Thyroid gland (tissue), 4 donors: Measurements from ENCODE around the gene GIPC2.

Experiments
- CTCF ChIP-seq, 6 experiments: fragments of 200-600 bp in 3 of 6; fragments of 450-650 bp in 3 of 6; sonication (generic) in 3 of 6; IDR thresholded peaks; one replicate each; pipeline ENCODE4 v1.5.1; 2016 to 2019; ENCODE audit warnings: antibody characterized with exemption in 6 of 6, mild to moderate bottlenecking in 2 of 6, inconsistent platforms in 1 of 6, moderate library complexity in 1 of 6
- POLR2A ChIP-seq, 2 donors: fragments of 450-650 bp; IDR thresholded peaks; one replicate each; pipeline ENCODE4 v1.6.1; 2017; ENCODE audit warnings: antibody characterized with exemption in 2 of 2, mild to moderate bottlenecking in 2 of 2, moderate library complexity in 1 of 2

GRCh38 chr1:78047106-78047505 lies 1.3 kb downstream of the GIPC2 start:
- TF ChIP-seq CTCF (IDR thresholded peaks at IDR 0.05): no peak
- no peak for TF ChIP-seq POLR2A (IDR thresholded peaks at IDR 0.05)
